ENCODE results near the gene NRG2. TPM values are rescaled to one million over a fixed set of nuclear protein-coding genes. Genes with fewer than 3 reads are reported as not detected.

The NRG2 gene
- total RNA-seq, 1 experiment from 2014 or later = not detected

DNA sequence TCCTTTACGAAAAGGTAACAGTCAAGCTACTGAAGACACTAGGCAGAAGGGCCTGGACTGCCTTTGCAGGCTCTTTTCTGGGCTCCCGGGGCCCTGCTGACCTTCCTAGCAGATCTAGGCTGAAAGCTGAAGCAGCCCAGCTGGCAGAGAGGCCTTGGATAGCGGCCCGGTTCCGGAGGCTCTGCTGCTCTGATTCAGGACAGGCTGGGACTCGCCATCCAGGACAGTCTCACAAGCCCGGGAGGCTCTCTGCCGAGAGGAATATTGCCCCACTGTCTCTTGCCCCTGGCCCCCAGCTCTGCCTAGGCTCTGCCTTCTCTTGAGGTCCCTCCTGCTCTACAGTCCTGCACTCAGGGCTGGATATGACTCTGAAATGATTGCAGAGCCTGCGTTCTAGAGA, 179.7 kb downstream of the NRG2 start:
- Histone ChIP-seq H3K9me3 (ENCODE audit: low read length) (no peaks in the 10 kb centered on the region), H3K27me3 (ENCODE audit: low read length) (no peaks in the 10 kb centered on the region), H3K9me2 (replicated peaks; ENCODE audit: insufficient read depth, low read length) (no peaks in the 10 kb centered on the region), H3K4me1 (ENCODE audit: low read length) (peaks cover 14% of the 10 kb centered on the region), H3K9ac (ENCODE audit: low read length) (no peak overlapping the region), H3K79me2 (ENCODE audit: low read length) (no peaks in the 10 kb centered on the region), H3K4me3 (ENCODE audit: low read length) (no peak overlapping the region), H2AFZ (ENCODE audit: low read length) (no peak overlapping the region), H3K27ac (ENCODE audit: low read length) (no peak overlapping the region), H4K20me1 (ENCODE audit: insufficient read depth, low read depth, low read length) (no peaks in the 10 kb centered on the region), H3K36me3 (ENCODE audit: insufficient read depth, low read length) (no peaks in the 10 kb centered on the region), H3K4me2 (ENCODE audit: low read depth, low read length, poor library complexity, severe bottlenecking) (no peak overlapping the region)
- no peak for DNase-seq

DNA sequence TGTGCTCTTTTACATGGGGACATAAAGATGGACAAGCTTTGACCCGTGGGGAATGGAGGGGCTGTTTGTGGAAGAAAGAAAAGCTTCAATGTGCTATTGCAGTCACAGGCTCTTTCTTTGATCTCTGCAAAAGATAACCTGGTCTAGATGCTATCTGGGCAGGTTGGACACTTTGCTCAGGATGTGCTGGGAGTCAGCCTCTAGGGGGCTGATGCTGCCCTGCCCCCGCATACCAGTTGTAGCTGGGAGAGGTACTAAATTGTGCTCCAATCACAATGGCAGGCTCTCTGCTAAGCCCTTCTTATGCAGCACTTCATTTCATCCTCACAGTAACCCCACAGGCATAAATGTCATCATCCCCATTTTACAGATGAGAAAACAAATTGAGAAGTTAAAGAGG, 180.3 kb downstream of the NRG2 start:
- Histone ChIP-seq H3K9me2 (replicated peaks; ENCODE audit: insufficient read depth, low read length) (no peaks in the 10 kb centered on the region), H3K79me2 (ENCODE audit: low read length) (no peaks in the 10 kb centered on the region), H3K27me3 (ENCODE audit: low read length) (no peaks in the 10 kb centered on the region), H4K20me1 (ENCODE audit: insufficient read depth, low read depth, low read length) (no peaks in the 10 kb centered on the region), H3K4me2 (ENCODE audit: low read depth, low read length, poor library complexity, severe bottlenecking) (peak overlapping the region; percentile 40), H3K4me3 (ENCODE audit: low read length) (no peak overlapping the region), H3K27ac (ENCODE audit: low read length) (no peak overlapping the region), H3K9ac (ENCODE audit: low read length) (no peak overlapping the region), H3K36me3 (ENCODE audit: insufficient read depth, low read length) (no peaks in the 10 kb centered on the region), H3K4me1 (ENCODE audit: low read length) (peaks cover 14% of the 10 kb centered on the region), H3K9me3 (ENCODE audit: low read length) (no peaks in the 10 kb centered on the region), H2AFZ (ENCODE audit: low read length) (no peak overlapping the region)
- no peak for DNase-seq

DNA sequence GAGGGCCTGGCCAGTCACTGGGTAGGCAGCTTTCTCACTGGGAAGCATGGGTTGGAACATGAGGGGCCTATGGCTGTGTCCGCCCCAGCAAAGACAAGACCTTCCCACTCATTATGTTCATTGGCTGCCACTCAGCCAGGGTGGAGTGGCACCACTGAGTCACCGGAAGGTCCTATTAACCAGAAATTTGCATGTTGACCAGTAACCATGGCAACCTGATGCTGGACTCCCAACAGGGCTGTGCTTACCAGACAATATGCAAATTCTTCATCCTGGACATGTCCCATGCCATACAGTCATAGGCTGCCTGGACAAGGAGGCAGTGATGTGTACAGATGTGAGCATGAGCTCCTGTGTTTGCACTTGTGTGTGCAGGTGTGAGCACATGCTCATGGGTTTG, 180.8 kb downstream of the NRG2 start:
- Histone ChIP-seq H3K9ac (ENCODE audit: low read length) (no peak overlapping the region), H3K79me2 (ENCODE audit: low read length) (no peaks in the 10 kb centered on the region), H3K4me2 (ENCODE audit: low read depth, low read length, poor library complexity, severe bottlenecking) (peak overlapping the region; percentile 40), H3K4me1 (ENCODE audit: low read length) (peaks cover 14% of the 10 kb centered on the region), H3K4me3 (ENCODE audit: low read length) (no peak overlapping the region), H3K27ac (ENCODE audit: low read length) (no peak overlapping the region), H3K36me3 (ENCODE audit: insufficient read depth, low read length) (no peaks in the 10 kb centered on the region), H3K9me3 (ENCODE audit: low read length) (no peaks in the 10 kb centered on the region), H3K9me2 (replicated peaks; ENCODE audit: insufficient read depth, low read length) (no peaks in the 10 kb centered on the region), H2AFZ (ENCODE audit: low read length) (no peak overlapping the region), H4K20me1 (ENCODE audit: insufficient read depth, low read depth, low read length) (no peaks in the 10 kb centered on the region), H3K27me3 (ENCODE audit: low read length) (no peaks in the 10 kb centered on the region)
- DNase-seq = peak; percentile 57

DNA sequence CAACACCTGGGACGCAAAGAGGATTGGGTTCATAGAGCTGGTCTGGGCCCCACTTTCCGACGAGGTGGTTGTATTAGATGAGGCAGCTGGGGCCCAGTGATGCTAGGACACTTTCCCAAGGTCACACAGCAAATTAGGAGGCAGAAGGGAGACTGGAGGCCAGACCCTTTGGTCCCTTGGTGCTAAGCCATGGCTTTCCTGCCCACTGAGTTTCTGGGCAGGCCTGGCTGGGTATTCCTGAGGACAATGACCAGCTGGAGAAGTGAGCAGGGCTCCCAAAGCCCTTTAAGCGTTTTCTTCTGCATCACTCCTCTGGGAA, 181.3 kb downstream of the NRG2 start:
- Histone ChIP-seq H3K9ac (ENCODE audit: low read length) (no peak overlapping the region), H3K4me1 (ENCODE audit: low read length) (peaks cover 14% of the 10 kb centered on the region), H3K79me2 (ENCODE audit: low read length) (no peaks in the 10 kb centered on the region), H4K20me1 (ENCODE audit: insufficient read depth, low read depth, low read length) (no peaks in the 10 kb centered on the region), H2AFZ (ENCODE audit: low read length) (no peak overlapping the region), H3K36me3 (ENCODE audit: insufficient read depth, low read length) (no peaks in the 10 kb centered on the region), H3K4me3 (ENCODE audit: low read length) (no peak overlapping the region), H3K9me2 (replicated peaks; ENCODE audit: insufficient read depth, low read length) (no peaks in the 10 kb centered on the region), H3K4me2 (ENCODE audit: low read depth, low read length, poor library complexity, severe bottlenecking) (peak overlapping the region; percentile 40), H3K27me3 (ENCODE audit: low read length) (no peaks in the 10 kb centered on the region), H3K27ac (ENCODE audit: low read length) (no peak overlapping the region), H3K9me3 (ENCODE audit: low read length) (no peaks in the 10 kb centered on the region)
- no peak for DNase-seq

DNA sequence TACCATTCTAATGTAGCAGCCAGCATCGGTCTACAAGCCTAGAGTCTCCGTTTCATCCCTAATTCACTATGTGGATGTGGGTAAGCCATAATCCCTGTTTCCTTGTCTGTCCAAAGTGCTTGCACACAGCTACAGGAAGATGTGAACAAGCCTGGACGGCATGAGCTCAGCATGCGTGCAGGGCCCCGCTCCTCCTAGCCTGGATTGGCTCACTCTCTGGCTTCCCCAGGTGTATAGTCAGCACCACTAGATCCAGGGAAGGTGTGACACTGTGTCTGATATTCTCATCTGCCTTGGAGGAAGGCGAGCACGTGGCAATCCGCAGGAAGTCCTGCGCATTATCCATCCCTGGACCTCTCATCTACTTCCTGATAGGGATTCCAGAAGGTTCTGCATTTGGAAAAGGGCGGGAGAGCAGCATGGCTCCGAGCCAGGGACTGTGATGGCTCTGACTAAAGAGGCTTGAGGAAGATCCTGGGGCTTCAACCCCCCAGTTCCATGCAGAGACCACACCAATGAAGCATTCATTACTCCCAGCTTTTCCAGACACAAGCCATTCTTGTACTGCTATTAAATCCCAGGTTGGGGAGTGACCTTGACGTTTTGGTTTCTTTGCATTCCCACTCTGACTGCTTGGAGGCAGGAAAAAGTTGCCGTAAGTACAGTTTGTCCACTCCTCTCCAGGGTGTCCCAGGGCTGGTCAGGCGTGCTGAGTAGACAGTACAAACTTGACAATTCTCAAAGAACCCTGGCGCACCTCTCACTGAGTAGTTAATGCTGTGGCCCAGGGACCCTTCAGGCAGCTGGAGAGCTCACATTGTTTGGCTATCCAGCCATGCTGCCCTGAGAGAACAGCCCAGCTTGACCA, 181.8 kb downstream of the NRG2 start:
- H3K79me2 ChIP-seq (ENCODE audit: low read length) = no peaks in the 10 kb centered on the region
- no peaks in the 10 kb centered on the region for H3K9me2 ChIP-seq (replicated peaks; ENCODE audit: insufficient read depth, low read length)
- no peak overlapping the region for H3K4me3 ChIP-seq (ENCODE audit: low read length)
- no peaks in the 10 kb centered on the region for H3K36me3 ChIP-seq (ENCODE audit: insufficient read depth, low read length)
- H3K4me1 ChIP-seq (ENCODE audit: low read length) = peaks cover 14% of the 10 kb centered on the region
- no peak overlapping the region for H3K27ac ChIP-seq (ENCODE audit: low read length)
- H4K20me1 ChIP-seq (ENCODE audit: insufficient read depth, low read depth, low read length) = no peaks in the 10 kb centered on the region
- no peak overlapping the region for H2AFZ ChIP-seq (ENCODE audit: low read length)
- H3K9me3 ChIP-seq (ENCODE audit: low read length) = no peaks in the 10 kb centered on the region
- H3K9ac ChIP-seq (ENCODE audit: low read length) = no peak overlapping the region
- no peak for DNase-seq
- H3K4me2 ChIP-seq (ENCODE audit: low read depth, low read length, poor library complexity, severe bottlenecking) = no peak overlapping the region
- no peaks in the 10 kb centered on the region for H3K27me3 ChIP-seq (ENCODE audit: low read length)

DNA sequence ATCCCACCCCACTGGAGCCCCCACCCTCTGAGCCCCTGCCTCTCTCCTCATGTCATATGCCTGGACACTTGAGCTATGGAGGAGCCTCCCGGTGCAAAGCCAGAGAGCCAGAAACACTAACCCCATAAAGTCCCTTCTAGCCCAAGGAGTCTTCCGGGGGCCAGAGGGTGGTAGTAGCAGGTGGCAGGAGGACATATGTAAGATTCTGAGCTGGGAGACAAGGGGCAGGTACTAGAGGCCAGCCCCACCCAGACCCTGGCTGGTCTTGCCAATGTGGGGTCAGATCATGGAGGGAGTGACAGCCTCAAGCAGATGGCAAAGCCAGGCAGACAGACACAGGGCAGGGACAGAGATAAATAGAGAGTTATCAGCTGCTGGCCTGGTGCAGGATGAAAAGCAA, 184.1 kb downstream of the NRG2 start:
- no peak overlapping the region for H3K4me2 ChIP-seq (ENCODE audit: low read depth, low read length, poor library complexity, severe bottlenecking)
- no peak overlapping the region for H2AFZ ChIP-seq (ENCODE audit: low read length)
- DNase-seq = no peak
- H3K9me3 ChIP-seq (ENCODE audit: low read length) = no peaks in the 10 kb centered on the region
- H3K9me2 ChIP-seq (replicated peaks; ENCODE audit: insufficient read depth, low read length) = no peaks in the 10 kb centered on the region
- no peak overlapping the region for H3K9ac ChIP-seq (ENCODE audit: low read length)
- H3K79me2 ChIP-seq (ENCODE audit: low read length) = no peaks in the 10 kb centered on the region
- H4K20me1 ChIP-seq (ENCODE audit: insufficient read depth, low read depth, low read length) = no peaks in the 10 kb centered on the region
- H3K36me3 ChIP-seq (ENCODE audit: insufficient read depth, low read length) = no peaks in the 10 kb centered on the region
- H3K4me3 ChIP-seq (ENCODE audit: low read length) = no peak overlapping the region
- H3K27ac ChIP-seq (ENCODE audit: low read length) = no peak overlapping the region
- H3K27me3 ChIP-seq (ENCODE audit: low read length) = no peaks in the 10 kb centered on the region
- H3K4me1 ChIP-seq (ENCODE audit: low read length) = peaks cover 14% of the 10 kb centered on the region

DNA sequence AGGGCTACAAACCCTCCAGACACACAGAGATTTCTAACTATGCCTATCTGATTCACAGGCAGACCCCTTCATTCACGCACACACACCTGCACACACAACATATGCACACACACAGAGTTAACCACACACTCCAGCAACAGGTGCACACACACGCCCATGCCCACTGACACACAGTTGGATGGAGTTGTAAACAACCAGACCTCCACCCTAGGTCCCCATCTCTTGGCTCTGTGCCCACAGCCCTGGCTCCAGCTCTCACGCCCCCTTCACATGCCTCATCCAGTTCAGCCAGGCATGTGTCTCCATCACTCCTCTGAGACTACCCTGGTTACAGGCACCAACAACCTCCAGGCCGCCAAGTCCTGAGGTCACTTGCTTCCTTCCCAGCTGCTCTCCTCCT, 186.4 kb downstream of the NRG2 start:
- H2AFZ ChIP-seq (ENCODE audit: low read length) = no peak overlapping the region
- no peak overlapping the region for H3K4me2 ChIP-seq (ENCODE audit: low read depth, low read length, poor library complexity, severe bottlenecking)
- no peaks in the 10 kb centered on the region; the same call in 1 of the 2 replicates for H3K4me1 ChIP-seq (ENCODE audit: low read length)
- H3K79me2 ChIP-seq (ENCODE audit: low read length) = no peaks in the 10 kb centered on the region
- no peaks in the 10 kb centered on the region for H3K9me3 ChIP-seq (ENCODE audit: low read length)
- H3K27me3 ChIP-seq (ENCODE audit: low read length) = no peaks in the 10 kb centered on the region
- no peaks in the 10 kb centered on the region for H3K9me2 ChIP-seq (replicated peaks; ENCODE audit: insufficient read depth, low read length)
- H3K4me3 ChIP-seq (ENCODE audit: low read length) = no peak overlapping the region
- no peak for DNase-seq
- no peak overlapping the region for H3K27ac ChIP-seq (ENCODE audit: low read length)
- no peaks in the 10 kb centered on the region for H4K20me1 ChIP-seq (ENCODE audit: insufficient read depth, low read depth, low read length)
- H3K9ac ChIP-seq (ENCODE audit: low read length) = no peak overlapping the region
- no peaks in the 10 kb centered on the region for H3K36me3 ChIP-seq (ENCODE audit: insufficient read depth, low read length)

DNA sequence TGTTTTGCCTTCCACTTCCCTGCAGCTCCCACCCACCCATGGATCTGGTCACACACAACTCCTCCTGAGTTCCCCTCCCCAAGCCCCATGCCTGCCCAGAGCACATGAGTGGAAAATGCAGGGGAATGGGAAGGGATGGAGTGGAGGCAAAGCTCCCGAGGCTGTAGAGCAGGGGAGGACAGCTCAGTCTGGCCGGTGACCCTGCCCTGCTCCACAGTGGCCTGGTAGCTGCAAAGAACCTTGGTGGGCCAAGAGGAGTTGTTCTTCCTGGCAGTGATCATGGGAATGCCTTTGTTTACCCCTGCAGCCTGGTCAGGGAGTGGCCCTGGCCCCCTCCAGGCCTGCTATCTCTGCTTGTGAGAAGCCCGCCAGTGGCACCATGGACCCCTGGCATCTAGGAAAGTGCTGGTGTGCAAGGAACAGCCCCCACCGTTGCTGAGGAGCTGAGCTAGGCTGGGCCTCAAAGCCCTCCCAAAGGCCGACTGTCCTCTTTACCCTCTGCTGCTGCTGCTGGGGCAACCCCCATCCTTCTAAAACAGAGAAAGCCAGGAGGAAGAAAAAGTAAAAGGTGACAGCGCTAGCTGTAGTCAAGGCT, 187.1 kb downstream of the NRG2 start:
- Histone ChIP-seq H3K9me3 (ENCODE audit: low read length) (no peaks in the 10 kb centered on the region), H3K9ac (ENCODE audit: low read length) (no peak overlapping the region), H3K4me2 (ENCODE audit: low read depth, low read length, poor library complexity, severe bottlenecking) (no peak overlapping the region), H2AFZ (ENCODE audit: low read length) (no peak overlapping the region), H3K27ac (ENCODE audit: low read length) (no peak overlapping the region), H3K4me1 (ENCODE audit: low read length) (no peaks in the 10 kb centered on the region), H3K36me3 (ENCODE audit: insufficient read depth, low read length) (no peaks in the 10 kb centered on the region), H3K9me2 (replicated peaks; ENCODE audit: insufficient read depth, low read length) (no peaks in the 10 kb centered on the region), H3K4me3 (ENCODE audit: low read length) (no peak overlapping the region), H3K79me2 (ENCODE audit: low read length) (no peaks in the 10 kb centered on the region), H4K20me1 (ENCODE audit: insufficient read depth, low read depth, low read length) (no peaks in the 10 kb centered on the region), H3K27me3 (ENCODE audit: low read length) (no peaks in the 10 kb centered on the region)
- DNase-seq = no peak
